Neural progenitor cell (in vitro differentiated cells): ENCODE data around the gene ADGRD2. TPM values are rescaled to one million over a fixed set of nuclear protein-coding genes. Genes with fewer than 3 reads are reported as not detected.

ENCODE experiments used
- DNase-seq: peaks from one replicate; pipeline ENCODE4 v3.0.0-alpha.2; 2016; ENCODE audit warnings: low spot score
- H2AFZ ChIP-seq: fragments of 200-600 bp; sonication (generic); replicated peaks from 2 replicates; pipeline ENCODE4 v1.6.1; 2016; ENCODE audit warnings: antibody characterized with exemption
- H3F3A ChIP-seq: fragments of 200-600 bp; sonication (generic); 2 replicates; pipeline ENCODE4 v1.6.1; 2016; ENCODE audit warnings: antibody characterized with exemption, low read depth
- H3K27ac ChIP-seq: fragments of 200-600 bp; sonication (generic); 2 replicates; pipeline ENCODE4 v1.5.1; 2016; ENCODE audit warnings: mild to moderate bottlenecking
- H3K27me3 ChIP-seq: fragments of 200-600 bp; sonication (generic); 2 replicates; pipeline ENCODE4 v1.6.1; 2016; ENCODE audit warnings: mild to moderate bottlenecking, moderate library complexity
- H3K36me3 ChIP-seq: fragments of 200-600 bp; sonication (generic); 2 replicates; pipeline ENCODE4 v1.5.1; 2016
- H3K4me1 ChIP-seq: fragments of 200-600 bp; sonication (generic); 2 replicates; pipeline ENCODE4 v1.6.1; 2016; ENCODE audit warnings: mixed run types
- H3K4me2 ChIP-seq: fragments of 200-600 bp; sonication (generic); 2 replicates; pipeline ENCODE4 v1.6.1; 2016
- H3K4me3 ChIP-seq: fragments of 200-600 bp; sonication (generic); 2 replicates; pipeline ENCODE4 v1.5.1; 2016
- H3K79me2 ChIP-seq: fragments of 200-600 bp; sonication (generic); 2 replicates; pipeline ENCODE4 v1.6.1; 2016; ENCODE audit warnings: low read depth
- H3K9ac ChIP-seq: fragments of 200-600 bp; sonication (generic); 2 replicates; pipeline ENCODE4 v1.6.1; 2016
- H3K9me3 ChIP-seq: fragments of 200-600 bp; sonication (generic); 2 replicates; pipeline ENCODE4 v1.5.1; 2016; ENCODE audit warnings: low read depth
- H4K20me1 ChIP-seq: fragments of 200-600 bp; sonication (generic); 2 replicates; pipeline ENCODE4 v1.6.1; 2016; ENCODE audit warnings: low read depth
- H3K27ac Mint-ChIP-seq: 3 replicates; pipeline ENCODE4 v1.8.0; 2021; ENCODE audit warnings: mixed read lengths
- H3K27me3 Mint-ChIP-seq: 2 replicates; pipeline ENCODE4 v1.8.0; 2022; ENCODE audit warnings: low read depth, mild to moderate bottlenecking, inconsistent platforms, moderate library complexity, mixed read lengths; ENCODE audit not compliant: insufficient read depth
- H3K36me3 Mint-ChIP-seq: 3 replicates; pipeline ENCODE4 v1.8.0; 2021; ENCODE audit warnings: mixed read lengths
- H3K4me1 Mint-ChIP-seq: 3 replicates; pipeline ENCODE4 v1.8.0; 2021; ENCODE audit warnings: mixed read lengths
- H3K4me3 Mint-ChIP-seq: 3 replicates; pipeline ENCODE4 v1.8.0; 2021; ENCODE audit warnings: mild to moderate bottlenecking, moderate library complexity, mixed read lengths
- H3K9me3 Mint-ChIP-seq: 3 replicates; pipeline ENCODE4 v1.8.0; 2020; ENCODE audit warnings: mixed read lengths
- CTCF ChIP-seq: fragments of 200-600 bp; sonication (generic); IDR thresholded peaks from 2 replicates; pipeline ENCODE4 v1.5.1; 2017; ENCODE audit warnings: antibody characterized with exemption, mild to moderate bottlenecking
- EZH2 ChIP-seq: fragments of 200-600 bp; sonication (generic); IDR thresholded peaks from 2 replicates; pipeline ENCODE4 v1.6.1; 2017; ENCODE audit warnings: antibody characterized with exemption, mild to moderate bottlenecking, moderate library complexity
- EZH2phosphoT487 ChIP-seq: fragments of 200-600 bp; sonication (generic); IDR thresholded peaks from 2 replicates; pipeline ENCODE4 v1.6.1; 2017; ENCODE audit warnings: antibody characterized with exemption
- total RNA-seq: library from RNA; depleted of rRNA; stranded (reverse); fragments of >200 nt; gene quantifications from 2 replicates; pipeline ENCODE4 v1.2.3, GENCODE V29; 2015; ENCODE audit warnings: low replicate concordance

The ADGRD2 gene
- total RNA-seq, 1 donor from 2014 or later, result 0.13 TPM

GRCh38 chr9:124495126-124496074, 45.1 kb downstream of the ADGRD2 start:
- no peaks in the 10 kb centered on the region for H3K36me3 ChIP-seq
- TF ChIP-seq CTCF (no peak), EZH2phosphoT487 (no peak), EZH2 (no peak)
- no peak overlapping the region for H3K27ac ChIP-seq
- Mint-ChIP-seq H3K27me3 (peaks cover 11% of the 10 kb centered on the region), H3K36me3 (no peaks in the 10 kb centered on the region), H3K4me1 (peaks cover 24% of the 10 kb centered on the region), H3K9me3 (no peaks in the 10 kb centered on the region), H3K27ac (peak overlapping the region; percentile 65), H3K4me3 (no peak overlapping the region)
- H2AFZ ChIP-seq, result no peak overlapping the region
- H3K27me3 ChIP-seq, result peaks cover 14% of the 10 kb centered on the region
- no peaks in the 10 kb centered on the region for H3K9me3 ChIP-seq
- H3K4me3 ChIP-seq, result no peak overlapping the region
- no peaks in the 10 kb centered on the region for H4K20me1 ChIP-seq
- no peaks in the 10 kb centered on the region for H3K79me2 ChIP-seq
- H3K4me2 ChIP-seq, result no peak overlapping the region
- H3K9ac ChIP-seq, result no peak overlapping the region
- no peak for DNase-seq
- H3K4me1 ChIP-seq, result peaks cover 9% of the 10 kb centered on the region
- H3F3A ChIP-seq, result no peaks in the 10 kb centered on the region

DNA sequence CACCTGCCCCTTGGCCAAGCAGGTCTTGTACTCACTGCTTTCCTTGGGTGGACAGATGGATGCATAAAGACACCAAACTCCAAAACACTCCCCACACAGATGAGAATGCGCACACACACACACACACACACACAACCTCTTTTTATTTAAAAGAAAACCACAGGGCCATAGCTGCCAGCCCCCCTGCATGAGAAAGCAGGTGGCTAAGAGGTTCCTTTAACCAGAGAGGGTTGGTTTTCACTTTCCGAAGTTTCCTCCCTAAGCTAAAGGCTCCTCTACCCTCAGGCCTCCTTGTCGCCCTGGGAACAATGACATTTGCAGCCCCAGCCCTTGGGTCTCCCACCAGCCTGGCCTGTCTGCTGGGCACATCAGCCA, 45.8 kb downstream of the ADGRD2 start:
- H3K27me3 Mint-ChIP-seq, result peaks cover 11% of the 10 kb centered on the region

DNA sequence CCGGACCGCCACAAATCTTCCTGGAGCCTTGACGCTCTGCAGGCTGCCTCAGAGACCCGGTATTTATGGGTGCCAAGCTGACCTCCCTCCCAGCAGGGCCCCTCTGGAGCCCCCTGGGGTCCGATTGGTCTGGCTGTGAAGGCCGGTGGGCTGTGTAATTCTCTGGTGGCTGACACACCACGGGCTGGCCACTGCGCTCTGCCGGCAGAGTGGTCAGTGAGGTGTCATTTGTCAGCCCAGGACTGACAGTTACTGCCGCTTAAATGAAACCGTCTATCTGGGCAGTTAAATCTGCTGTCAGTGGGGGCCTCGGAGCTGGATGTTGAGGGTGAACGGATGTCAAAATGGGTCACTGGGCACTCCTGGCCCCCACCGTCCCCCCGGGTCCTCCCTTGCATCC, 46.2 kb downstream of the ADGRD2 start:
- Mint-ChIP-seq H3K36me3 (no peaks in the 10 kb centered on the region), H3K27ac (peak overlapping the region; percentile 65), H3K27me3 (peaks cover 11% of the 10 kb centered on the region), H3K4me3 (no peak overlapping the region), H3K9me3 (no peaks in the 10 kb centered on the region), H3K4me1 (peaks cover 21% of the 10 kb centered on the region)
- peaks cover 5% of the 10 kb centered on the region for H3K4me1 ChIP-seq
- H3K27me3 ChIP-seq, result peaks cover 23% of the 10 kb centered on the region
- DNase-seq, result no peak
- H3K9ac ChIP-seq, result no peak overlapping the region
- H3F3A ChIP-seq, result no peaks in the 10 kb centered on the region
- no peaks in the 10 kb centered on the region for H3K36me3 ChIP-seq
- no peaks in the 10 kb centered on the region for H3K9me3 ChIP-seq
- H3K4me2 ChIP-seq, result no peak overlapping the region
- no peak overlapping the region for H2AFZ ChIP-seq
- H3K79me2 ChIP-seq, result no peaks in the 10 kb centered on the region
- TF ChIP-seq EZH2 (no peak), CTCF (no peak), EZH2phosphoT487 (no peak)
- no peak overlapping the region for H3K4me3 ChIP-seq
- no peaks in the 10 kb centered on the region for H4K20me1 ChIP-seq
- H3K27ac ChIP-seq, result no peak overlapping the region

More for the DNA sequence above, 45.8 kb downstream of the ADGRD2 start:
- H3K79me2 ChIP-seq, result no peaks in the 10 kb centered on the region
- TF ChIP-seq EZH2 (no peak), CTCF (no peak), EZH2phosphoT487 (no peak)
- no peak overlapping the region for H3K27ac ChIP-seq
- peaks cover 19% of the 10 kb centered on the region for H3K27me3 ChIP-seq
- Mint-ChIP-seq H3K4me1 (peaks cover 21% of the 10 kb centered on the region), H3K36me3 (no peaks in the 10 kb centered on the region), H3K27ac (peak overlapping the region; percentile 65), H3K9me3 (no peaks in the 10 kb centered on the region), H3K4me3 (no peak overlapping the region)
- peaks cover 5% of the 10 kb centered on the region for H3K4me1 ChIP-seq
- no peak overlapping the region for H3K9ac ChIP-seq
- no peak overlapping the region for H3K4me3 ChIP-seq
- no peaks in the 10 kb centered on the region for H3K9me3 ChIP-seq
- no peak overlapping the region for H3K4me2 ChIP-seq
- no peaks in the 10 kb centered on the region for H4K20me1 ChIP-seq
- no peaks in the 10 kb centered on the region for H3F3A ChIP-seq
- H3K36me3 ChIP-seq, result no peaks in the 10 kb centered on the region
- DNase-seq, result no peak
- no peak overlapping the region for H2AFZ ChIP-seq
